ENCODE results near the gene SLC25A23. TPM values are rescaled to one million over a fixed set of nuclear protein-coding genes. Genes with fewer than 3 reads are reported as not detected.

SLC25A23 gene
- total and polyA plus RNA-seq, 10 of the 15 experiments (the other 5 are each of a cell fraction or from before 2014, with no cell fraction given): 10.2 to 85.8 (median 50.0) TPM

GRCh38 chr19:6443986-6444385 lies 15.6 kb downstream of the SLC25A23 start (continued):
- TF ChIP-seq, protein P1, sequence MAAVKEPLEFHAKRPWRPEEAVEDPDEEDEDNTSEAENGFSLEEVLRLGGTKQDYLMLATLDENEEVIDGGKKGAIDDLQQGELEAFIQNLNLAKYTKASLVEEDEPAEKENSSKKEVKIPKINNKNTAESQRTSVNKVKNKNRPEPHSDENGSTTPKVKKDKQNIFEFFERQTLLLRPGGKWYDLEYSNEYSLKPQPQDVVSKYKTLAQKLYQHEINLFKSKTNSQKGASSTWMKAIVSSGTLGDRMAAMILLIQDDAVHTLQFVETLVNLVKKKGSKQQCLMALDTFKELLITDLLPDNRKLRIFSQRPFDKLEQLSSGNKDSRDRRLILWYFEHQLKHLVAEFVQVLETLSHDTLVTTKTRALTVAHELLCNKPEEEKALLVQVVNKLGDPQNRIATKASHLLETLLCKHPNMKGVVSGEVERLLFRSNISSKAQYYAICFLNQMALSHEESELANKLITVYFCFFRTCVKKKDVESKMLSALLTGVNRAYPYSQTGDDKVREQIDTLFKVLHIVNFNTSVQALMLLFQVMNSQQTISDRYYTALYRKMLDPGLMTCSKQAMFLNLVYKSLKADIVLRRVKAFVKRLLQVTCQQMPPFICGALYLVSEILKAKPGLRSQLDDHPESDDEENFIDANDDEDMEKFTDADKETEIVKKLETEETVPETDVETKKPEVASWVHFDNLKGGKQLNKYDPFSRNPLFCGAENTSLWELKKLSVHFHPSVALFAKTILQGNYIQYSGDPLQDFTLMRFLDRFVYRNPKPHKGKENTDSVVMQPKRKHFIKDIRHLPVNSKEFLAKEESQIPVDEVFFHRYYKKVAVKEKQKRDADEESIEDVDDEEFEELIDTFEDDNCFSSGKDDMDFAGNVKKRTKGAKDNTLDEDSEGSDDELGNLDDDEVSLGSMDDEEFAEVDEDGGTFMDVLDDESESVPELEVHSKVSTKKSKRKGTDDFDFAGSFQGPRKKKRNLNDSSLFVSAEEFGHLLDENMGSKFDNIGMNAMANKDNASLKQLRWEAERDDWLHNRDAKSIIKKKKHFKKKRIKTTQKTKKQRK (IDR thresholded peaks at IDR 0.05; ENCODE audit: low read depth, low read length): no peak
- no peak for TF ChIP-seq USF2 (IDR thresholded peaks at IDR 0.05; ENCODE audit: borderline replicate concordance, low read depth, low read length)
- no peak for TF ChIP-seq SUPT20H (IDR thresholded peaks at IDR 0.05; ENCODE audit: borderline replicate concordance, control insufficient read depth, low read depth, low read length)
- no peak for TF ChIP-seq NFXL1 (IDR thresholded peaks at IDR 0.05; ENCODE audit: borderline replicate concordance)
- no peak for TF ChIP-seq ZBTB33 (IDR thresholded peaks at IDR 0.05)
- TF ChIP-seq CBX5 (IDR thresholded peaks at IDR 0.05; ENCODE audit: low read depth): no peak
- no peak for TF ChIP-seq EGR1 (IDR thresholded peaks at IDR 0.05; ENCODE audit: borderline replicate concordance in 1 of 2, low read depth in 2 of 2, low read length in 2 of 2)
- no peak for TF ChIP-seq LARP7 (IDR thresholded peaks at IDR 0.05)
